ENCODE data around the gene ARHGAP26.

The ARHGAP26 gene

GRCh38 chr5:142769793-142770649, at the start of gene ARHGAP26:
ARHGAP26 (plus strand) TSS chr5:142770377; CDS start chr5:142770762, 385 bp downstream.
- DNase-seq (ENCODE audit: low spot score): peak; percentile 97

- DNase-seq (ENCODE audit: low spot score): no peak
Observed at GRCh38 chr5:142720641-142721271, 49.4 kb upstream of the ARHGAP26 start.

- no peak for DNase-seq (ENCODE audit: low spot score)
Observed at GRCh38 chr5:142722146-142722545, 48.0 kb upstream of the ARHGAP26 start.

GRCh38 chr5:142722896-142723295, 47.3 kb upstream of the ARHGAP26 start:
- DNase-seq (ENCODE audit: low spot score): no peak

- DNase-seq (ENCODE audit: low spot score): no peak
Observed at GRCh38 chr5:142724821-142725220, 45.4 kb upstream of the ARHGAP26 start.

- DNase-seq (ENCODE audit: low spot score): no peak
Observed at GRCh38 chr5:142725231-142726187, 44.7 kb upstream of the ARHGAP26 start.

- DNase-seq (ENCODE audit: low spot score): no peak
Observed at GRCh38 chr5:142726188-142726731, 43.9 kb upstream of the ARHGAP26 start.

- no peak for DNase-seq (ENCODE audit: low spot score)
Observed at GRCh38 chr5:142727735-142728047, 42.5 kb upstream of the ARHGAP26 start.

- DNase-seq (ENCODE audit: low spot score): no peak
Observed at GRCh38 chr5:142735323-142736246, 34.6 kb upstream of the ARHGAP26 start.

- DNase-seq (ENCODE audit: low spot score): no peak
Observed at GRCh38 chr5:142736247-142736632, 33.9 kb upstream of the ARHGAP26 start.

GRCh38 chr5:142737179-142737578, 33.0 kb upstream of the ARHGAP26 start:
- no peak for DNase-seq (ENCODE audit: low spot score)

- no peak for DNase-seq (ENCODE audit: low spot score)
Observed at GRCh38 chr5:142740474-142741242, 29.5 kb upstream of the ARHGAP26 start.

GRCh38 chr5:142743592-142744441, 26.4 kb upstream of the ARHGAP26 start:
- peak; percentile 25 for DNase-seq (ENCODE audit: low spot score)

GRCh38 chr5:142745268-142745667, 24.9 kb upstream of the ARHGAP26 start:
- no peak for DNase-seq (ENCODE audit: low spot score)

GRCh38 chr5:142746532-142747433, 23.4 kb upstream of the ARHGAP26 start:
- no peak for DNase-seq (ENCODE audit: low spot score)

GRCh38 chr5:142748132-142748531, 22.0 kb upstream of the ARHGAP26 start:
- DNase-seq (ENCODE audit: low spot score): no peak

GRCh38 chr5:142748568-142749249, 21.5 kb upstream of the ARHGAP26 start:
- peak; percentile 54 for DNase-seq (ENCODE audit: low spot score)

GRCh38 chr5:142749321-142749720, 20.9 kb upstream of the ARHGAP26 start:
- DNase-seq (ENCODE audit: low spot score): no peak
